Measurements from ENCODE around the gene AFF3.

AFF3 gene

GRCh38 chr2:99641999-99642398 lies 500.4 kb downstream of the AFF3 start:
- no peak for TF ChIP-seq CTCF (IDR thresholded peaks at IDR 0.05)

- TF ChIP-seq CTCF (IDR thresholded peaks at IDR 0.05): no peak
Observed at GRCh38 chr2:99640635-99641151, 501.7 kb downstream of the AFF3 start.

GRCh38 chr2:99638791-99639190 lies 503.6 kb downstream of the AFF3 start:
- no peak for TF ChIP-seq CTCF (IDR thresholded peaks at IDR 0.05)

- no peak for TF ChIP-seq CTCF (IDR thresholded peaks at IDR 0.05)
Observed at GRCh38 chr2:99637159-99637697, 505.2 kb downstream of the AFF3 start.

- no peak for TF ChIP-seq CTCF (IDR thresholded peaks at IDR 0.05)
Observed at GRCh38 chr2:99636144-99637034, 506.0 kb downstream of the AFF3 start.

GRCh38 chr2:99635710-99636109 lies 506.7 kb downstream of the AFF3 start:
- TF ChIP-seq CTCF (IDR thresholded peaks at IDR 0.05): no peak

- no peak for TF ChIP-seq CTCF (IDR thresholded peaks at IDR 0.05)
Observed at GRCh38 chr2:99634234-99634633, 508.2 kb downstream of the AFF3 start.

Measured in LNCAP (cell line).